Measurements from ENCODE around the gene DCAKD. TPM values are rescaled to one million over a fixed set of nuclear protein-coding genes. Genes with fewer than 3 reads are reported as not detected.

Gene DCAKD
- total RNA-seq, 4 donors from 2014 or later: 50.3 to 68.8 (median 57.9) TPM

- Histone ChIP-seq H3K4me3 (no peak overlapping the region), H3K9me3 (no peaks in the 10 kb centered on the region), H3K27me3 (no peaks in the 10 kb centered on the region), H3K27ac (replicated peaks in 1 of 4) (peak overlapping the region; percentile 87 to 94 (median 90)), H3K36me3 (peaks cover 54 to 97% (median 76%) of the 10 kb centered on the region in 4 donors), H3K4me1 (peaks cover 46 to 83% (median 77%) of the 10 kb centered on the region in 4 donors)
- DNase-seq (ENCODE audit: extremely low spot score): no peak
- 88% methylated on average over 3 of the region's 3 CpGs for WGBS
- TF ChIP-seq CTCF (IDR thresholded peaks at IDR 0.05) (peak; percentile 47 to 64 (median 57)), POLR2A (IDR thresholded peaks at IDR 0.05; ENCODE audit: low read depth) (no peak)
- intact Hi-C loops (cut with DNase I): loop anchor here (5.0 kb wide), 3 partner anchors 36 to 74 kb away; partner anchors contain the start of genes DCAKD and PLCD3
These were observed 44.7 kb upstream of the DCAKD start for GRCh38 chr17:45096141-45096540.

GRCh38 chr17:45093444-45094110, 42.1 kb upstream of the DCAKD start:
- TF ChIP-seq EP300 (IDR thresholded peaks at IDR 0.05) (no peak), POLR2A (IDR thresholded peaks at IDR 0.05; ENCODE audit: low read depth) (no peak), CTCF (IDR thresholded peaks at IDR 0.05) (no peak), POLR2AphosphoS5 (IDR thresholded peaks at IDR 0.05) (no peak)
- H3K27me3 ChIP-seq: no peaks in the 10 kb centered on the region
- intact Hi-C loops (cut with DNase I): no loop called here
- H3K4me3 ChIP-seq: no peak overlapping the region
- peak overlapping the region; percentile 87 to 94 (median 90) for H3K27ac ChIP-seq (replicated peaks in 1 of 4)
- peaks cover 38 to 100% (median 81%) of the 10 kb centered on the region in 4 donors for H3K4me1 ChIP-seq
- 60% methylated on average over 13 of the region's 13 CpGs for WGBS
- DNase-seq (ENCODE audit: extremely low spot score): no peak
- no peaks in the 10 kb centered on the region for H3K9me3 ChIP-seq
- peaks cover 41 to 100% (median 79%) of the 10 kb centered on the region in 4 donors for H3K36me3 ChIP-seq

- Histone ChIP-seq H3K4me1 (peaks cover 38 to 99% (median 78%) of the 10 kb centered on the region in 4 donors), H3K36me3 (peaks cover 38 to 100% (median 77%) of the 10 kb centered on the region in 4 donors), H3K9me3 (no peaks in the 10 kb centered on the region), H3K27ac (replicated peaks in 1 of 4) (peak overlapping the region; percentile 87 to 94 (median 90)), H3K27me3 (no peaks in the 10 kb centered on the region), H3K4me3 (peak overlapping the region in 1 of 4 donors; percentile 29)
- intact Hi-C loops (cut with DNase I): no loop called here
- WGBS: 25% methylated on average over 4 of the region's 6 CpGs
- TF ChIP-seq CTCF (IDR thresholded peaks at IDR 0.05) (no peak), EP300 (IDR thresholded peaks at IDR 0.05) (no peak), POLR2AphosphoS5 (IDR thresholded peaks at IDR 0.05) (peak; percentile 90 to 95)
- peak; percentile 96 for DNase-seq (ENCODE audit: extremely low spot score)
These were observed 41.5 kb upstream of the DCAKD start for GRCh38 chr17:45092911-45093430.

- peaks cover 37 to 100% (median 77%) of the 10 kb centered on the region in 4 donors for H3K36me3 ChIP-seq
- intact Hi-C loops (cut with DNase I): no loop called here
These were observed 40.5 kb upstream of the DCAKD start for GRCh38 chr17:45091778-45092425.

More at GRCh38 chr17:45091778-45092425, 40.5 kb upstream of the DCAKD start:
- Histone ChIP-seq H3K4me1 (peaks cover 49 to 99% (median 79%) of the 10 kb centered on the region in 4 donors), H3K27ac (replicated peaks in 1 of 4) (peak overlapping the region; percentile 87 to 94 (median 90)), H3K27me3 (no peaks in the 10 kb centered on the region), H3K9me3 (no peaks in the 10 kb centered on the region), H3K4me3 (no peak overlapping the region)
- 91% methylated on average over 11 of the region's 11 CpGs for WGBS
- no peak for TF ChIP-seq POLR2A (IDR thresholded peaks at IDR 0.05; ENCODE audit: low read depth)
- TF ChIP-seq POLR2AphosphoS5 (IDR thresholded peaks at IDR 0.05): no peak
- no peak for TF ChIP-seq CTCF (IDR thresholded peaks at IDR 0.05)
- no peak for TF ChIP-seq EP300 (IDR thresholded peaks at IDR 0.05)
- DNase-seq (ENCODE audit: extremely low spot score): no peak
